Upper lobe of left lung (tissue), 6 donors: ENCODE measurements around the gene RNF182. TPM values are rescaled to one million over a fixed set of nuclear protein-coding genes. Genes with fewer than 3 reads are reported as not detected.
"Not testable (repeated sequence)": the region's sequence is repeated elsewhere in the genome, so short reads cannot be mapped to it uniquely, and the experiment has no call there.

Experiments
- ATAC-seq, 2 donors: fragments of 200-7000 bp; cut with Tn5 transposase; one replicate each; pipeline ENCODE4 v1.9.1; 2022; ENCODE audit warnings: mild to moderate bottlenecking in 2 of 2, moderate library complexity in 2 of 2; ENCODE audit not compliant: low FRiP score in 2 of 2
- DNase-seq, 2 donors: peaks; one replicate each; pipeline ENCODE4 v3.0.0-alpha.2; 2019 to 2020
- H3K27ac ChIP-seq, 4 donors: fragments of 200-600 bp; sonication (generic); one replicate each; pipeline ENCODE4 v1.5.1; 2016 to 2019
- H3K27me3 ChIP-seq, 4 donors: fragments of 200-600 bp; sonication (generic); one replicate each; pipeline ENCODE4 v1.5.1; 2017 to 2019
- H3K36me3 ChIP-seq, 4 donors: fragments of 200-600 bp; sonication (generic); one replicate each; pipeline ENCODE4 v1.5.1; 2016 to 2019
- H3K4me1 ChIP-seq, 4 donors: fragments of 200-600 bp; sonication (generic); one replicate each; pipeline ENCODE4 v1.5.1; 2018 to 2019
- H3K4me3 ChIP-seq, 4 donors: fragments of 200-600 bp; sonication (generic); one replicate each; pipeline ENCODE4 v1.5.1; 2017 to 2019; ENCODE audit warnings: mild to moderate bottlenecking in 2 of 4, moderate library complexity in 1 of 4
- H3K9me3 ChIP-seq, 4 donors: fragments of 200-600 bp; sonication (generic); one replicate each; pipeline ENCODE4 v1.5.1; 2018 to 2019
- EP300 ChIP-seq, 4 donors: sonication (generic); formaldehyde crosslinking; IDR thresholded peaks; one replicate each; pipeline ENCODE4 v1.5.1; 2017; ENCODE audit warnings: antibody characterized with exemption in 4 of 4, control low read depth in 2 of 4
- POLR2A ChIP-seq, 4 donors: fragments of 450-650 bp; IDR thresholded peaks; one replicate each; pipeline ENCODE4 v1.5.1; 2016 to 2017; ENCODE audit warnings: antibody characterized with exemption in 4 of 4, mild to moderate bottlenecking in 2 of 4
- POLR2AphosphoS5 ChIP-seq, 2 donors: sonication (generic); formaldehyde crosslinking; IDR thresholded peaks; one replicate each; pipeline ENCODE4 v1.5.1; 2017; ENCODE audit warnings: antibody characterized with exemption in 2 of 2
- WGBS, 2 donors: methylation state at CpG; one replicate each; pipeline ENCODE4 v1.1.5; 2017 to 2018; 5-methylcytosine and 5-hydroxymethylcytosine counted together
- total RNA-seq, 6 donors: library from RNA; depleted of rRNA in 4 of 6; stranded (reverse); fragments of >200 nt in 4 of 6; gene quantifications; one replicate each; pipeline versions ENCODE4 v1.1.0 to v1.2.1, GENCODE V29; 2016 to 2021
- TF ChIP-seq, protein P1 (sequence below), 6 experiments: fragments of 450-650 bp in 4 of 6; fragments of 200-600 bp in 2 of 6; sonication (generic) in 2 of 6; IDR thresholded peaks; one replicate each; pipeline ENCODE4 v1.5.1; 2016 to 2019; ENCODE audit warnings: antibody characterized with exemption in 6 of 6
- donor health status: DM: no; HTN: no; CAD: no; lungs with moderate emphysema.
- donor health status: DM: no; HTN: yes; CAD: no; lungs with severe emphysema.

RNF182 gene
- total RNA-seq, result 1 to 10 TPM; 1.4 to 4.3 (median 2.5) TPM

DNA sequence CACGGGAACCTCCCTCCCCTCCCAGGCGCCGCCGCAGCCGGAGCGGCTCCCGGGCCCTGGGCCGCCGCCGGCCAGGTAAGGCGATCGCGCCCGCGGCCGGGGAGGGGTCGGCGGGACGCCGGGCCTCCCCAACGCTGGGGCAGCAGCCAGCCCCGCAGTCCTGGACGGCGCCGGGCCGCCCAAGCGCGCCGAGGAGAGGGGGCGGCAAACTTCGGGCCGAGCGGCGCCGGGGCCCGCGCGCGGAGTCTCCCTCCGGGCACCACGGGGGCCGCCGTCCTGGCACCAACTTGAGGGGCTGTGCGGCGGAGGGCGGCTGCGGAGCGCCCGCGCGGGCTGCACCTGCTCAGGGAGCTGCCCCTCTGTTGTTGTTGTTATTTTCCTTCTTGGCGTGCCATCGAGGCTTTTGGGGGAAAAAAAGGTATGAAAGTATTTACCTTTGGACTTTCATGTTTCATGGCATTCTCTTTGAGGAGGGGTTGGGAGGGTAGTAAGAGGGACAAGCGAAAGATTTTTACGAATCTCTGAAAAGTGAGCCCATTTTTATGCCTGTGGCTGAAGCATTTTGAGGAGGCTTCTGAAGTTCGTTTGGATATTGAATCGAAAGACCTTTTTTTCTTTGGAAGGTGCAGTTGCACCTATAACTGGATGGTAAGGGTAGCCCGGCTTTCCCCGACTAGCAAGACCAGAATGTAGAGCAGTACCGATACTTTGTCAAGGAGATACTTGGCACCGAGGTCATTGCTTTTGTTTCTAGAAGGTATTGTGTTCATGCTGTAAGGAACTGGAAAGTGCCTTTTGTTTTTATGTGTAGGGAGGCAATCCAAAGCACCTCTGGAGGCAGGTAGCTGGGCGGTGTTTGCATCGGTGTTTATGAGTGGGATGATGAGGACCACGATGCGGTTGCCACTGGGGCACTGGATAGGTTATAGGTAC lies at the start of gene RNF182:
RNF182 (plus strand) TSS at position 4 of the 933 bp plus-strand sequence. CDS start 52,168 bp downstream, outside the sequence.
- Histone ChIP-seq H3K27me3 (peaks cover 0 to 18% (median 0%) of the 10 kb centered on the region in 4 donors), H3K36me3 (no peaks in the 10 kb centered on the region), H3K4me1 (peaks cover 14 to 18% (median 16%) of the 10 kb centered on the region in 4 donors), H3K9me3 (no peaks in the 10 kb centered on the region), H3K4me3 (peak within 1 kb of the TSS; percentile 11 to 51 (median 46)), H3K27ac (peak within 1 kb of the TSS; percentile 31 to 78 (median 71))
- DNase-seq (peak in 1 of 2 donors; percentile 90), ATAC-seq (no peak)
- TF ChIP-seq EP300 (IDR thresholded peaks at IDR 0.05) (no peak), POLR2AphosphoS5 (IDR thresholded peaks at IDR 0.05) (no peak), POLR2A (IDR thresholded peaks at IDR 0.05) (no peak)
- TF ChIP-seq, protein P1, sequence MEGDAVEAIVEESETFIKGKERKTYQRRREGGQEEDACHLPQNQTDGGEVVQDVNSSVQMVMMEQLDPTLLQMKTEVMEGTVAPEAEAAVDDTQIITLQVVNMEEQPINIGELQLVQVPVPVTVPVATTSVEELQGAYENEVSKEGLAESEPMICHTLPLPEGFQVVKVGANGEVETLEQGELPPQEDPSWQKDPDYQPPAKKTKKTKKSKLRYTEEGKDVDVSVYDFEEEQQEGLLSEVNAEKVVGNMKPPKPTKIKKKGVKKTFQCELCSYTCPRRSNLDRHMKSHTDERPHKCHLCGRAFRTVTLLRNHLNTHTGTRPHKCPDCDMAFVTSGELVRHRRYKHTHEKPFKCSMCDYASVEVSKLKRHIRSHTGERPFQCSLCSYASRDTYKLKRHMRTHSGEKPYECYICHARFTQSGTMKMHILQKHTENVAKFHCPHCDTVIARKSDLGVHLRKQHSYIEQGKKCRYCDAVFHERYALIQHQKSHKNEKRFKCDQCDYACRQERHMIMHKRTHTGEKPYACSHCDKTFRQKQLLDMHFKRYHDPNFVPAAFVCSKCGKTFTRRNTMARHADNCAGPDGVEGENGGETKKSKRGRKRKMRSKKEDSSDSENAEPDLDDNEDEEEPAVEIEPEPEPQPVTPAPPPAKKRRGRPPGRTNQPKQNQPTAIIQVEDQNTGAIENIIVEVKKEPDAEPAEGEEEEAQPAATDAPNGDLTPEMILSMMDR (IDR thresholded peaks at IDR 0.05), result no peak
- 3 to 18% methylated on average over 15 to 26 of the region's 65 CpGs for WGBS, 2 donors

GRCh38 chr6:13877051-13877450 lies 47.7 kb upstream of the RNF182 start:
- DNase-seq (no peak), ATAC-seq (no peak)
- no peaks in the 10 kb centered on the region for H3K27me3 ChIP-seq
- H3K4me3 ChIP-seq, result no peak overlapping the region
- H3K4me1 ChIP-seq, result peaks cover 10 to 15% (median 12%) of the 10 kb centered on the region in 4 donors
- no peak for TF ChIP-seq POLR2AphosphoS5 (IDR thresholded peaks at IDR 0.05)
- TF ChIP-seq, protein P1 (IDR thresholded peaks at IDR 0.05), result no peak
- TF ChIP-seq EP300 (IDR thresholded peaks at IDR 0.05), result no peak
- no peak for TF ChIP-seq POLR2A (IDR thresholded peaks at IDR 0.05)
- no peaks in the 10 kb centered on the region for H3K9me3 ChIP-seq
- H3K36me3 ChIP-seq, result no peaks in the 10 kb centered on the region
- no peak overlapping the region for H3K27ac ChIP-seq

DNA sequence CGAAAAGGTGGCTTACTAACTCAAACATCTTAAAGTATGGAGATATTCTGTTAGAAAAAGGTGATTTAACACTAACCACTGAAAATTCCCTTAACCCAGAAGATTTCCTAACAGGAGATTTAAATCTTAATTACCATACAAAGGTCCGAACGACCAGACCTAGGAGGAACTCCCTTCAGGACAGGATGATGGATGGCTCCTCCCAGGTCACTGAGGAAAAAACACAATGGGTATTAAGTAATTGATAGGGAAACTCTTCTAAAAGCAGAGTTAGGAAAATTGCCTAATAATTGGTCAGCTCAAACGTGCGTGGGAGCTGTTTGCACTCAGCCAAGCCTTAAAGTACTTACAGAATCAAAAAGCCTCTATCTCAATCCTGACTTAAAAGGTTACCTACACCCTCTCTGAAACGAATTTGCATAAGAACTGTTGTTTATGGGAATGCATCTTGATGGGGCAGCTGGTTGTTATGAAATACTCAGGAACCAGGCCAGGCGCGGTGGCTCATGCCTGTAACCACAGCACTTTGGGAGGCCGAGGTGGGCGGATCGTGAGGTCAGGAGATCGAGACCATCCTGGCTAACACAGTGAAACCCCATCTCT lies 44.6 kb upstream of the RNF182 start:
- DNase-seq, result peak in 1 of 2 donors; percentile 53
- ATAC-seq, result not testable (repeated sequence)

GRCh38 chr6:13881621-13882165 lies 43.1 kb upstream of the RNF182 start:
- H3K27ac ChIP-seq, result no peak overlapping the region
- ATAC-seq (no peak), DNase-seq (no peak)
- 80 to 88% methylated on average over 8 to 9 of the region's 9 CpGs for WGBS, 2 donors
- H3K36me3 ChIP-seq, result no peaks in the 10 kb centered on the region
- TF ChIP-seq EP300 (IDR thresholded peaks at IDR 0.05), result no peak
- TF ChIP-seq POLR2AphosphoS5 (IDR thresholded peaks at IDR 0.05), result no peak
- TF ChIP-seq, protein P1 (IDR thresholded peaks at IDR 0.05), result no peak
- no peak for TF ChIP-seq POLR2A (IDR thresholded peaks at IDR 0.05)
- no peak overlapping the region for H3K4me3 ChIP-seq
- H3K4me1 ChIP-seq, result no peaks in the 10 kb centered on the region
- no peaks in the 10 kb centered on the region for H3K27me3 ChIP-seq
- no peaks in the 10 kb centered on the region for H3K9me3 ChIP-seq

More for the DNA sequence above, 44.6 kb upstream of the RNF182 start:
- not testable (repeated sequence) for H3K4me3 ChIP-seq, H3K9me3 ChIP-seq, H3K4me1 ChIP-seq, H3K36me3 ChIP-seq, H3K27ac ChIP-seq, H3K27me3 ChIP-seq
- peak in 1 of 2 donors; percentile 36 for TF ChIP-seq POLR2AphosphoS5 (IDR thresholded peaks at IDR 0.05)
- 52 to 62% methylated on average over 12 of the region's 12 CpGs for WGBS, 2 donors

- Histone ChIP-seq H3K4me3 (no peak overlapping the region), H3K36me3 (no peaks in the 10 kb centered on the region), H3K27ac (no peak overlapping the region), H3K27me3 (no peaks in the 10 kb centered on the region), H3K9me3 (no peaks in the 10 kb centered on the region), H3K4me1 (no peaks in the 10 kb centered on the region)
- DNase-seq, result no peak
- no peak for ATAC-seq
- TF ChIP-seq POLR2AphosphoS5 (IDR thresholded peaks at IDR 0.05) (no peak), EP300 (IDR thresholded peaks at IDR 0.05) (no peak), POLR2A (IDR thresholded peaks at IDR 0.05) (no peak)
- TF ChIP-seq, protein P1 (IDR thresholded peaks at IDR 0.05), result no peak
Measured at GRCh38 chr6:13883966-13884365, 40.8 kb upstream of the RNF182 start.
